KMS-11 (cell line): ENCODE results near the gene UNC5B.

Experiments
- H2AFZ ChIP-seq: fragments of 200-600 bp; sonication (generic); 2 replicates; pipeline ENCODE4 v1.6.1; 2016; ENCODE audit warnings: antibody characterized with exemption, mixed run types, low read depth
- H3K27ac ChIP-seq: fragments of 200-600 bp; sonication (generic); 2 replicates; pipeline ENCODE4 v1.6.1; 2016; ENCODE audit warnings: mild to moderate bottlenecking, mixed run types
- H3K27me3 ChIP-seq: fragments of 200-600 bp; sonication (generic); 2 replicates; pipeline ENCODE4 v1.6.1; 2017; ENCODE audit warnings: mild to moderate bottlenecking, low read depth, mixed run types, moderate library complexity; ENCODE audit not compliant: insufficient read depth
- H3K36me3 ChIP-seq: fragments of 200-600 bp; sonication (generic); 2 replicates; pipeline ENCODE4 v1.6.1; 2017; ENCODE audit warnings: mild to moderate bottlenecking, mixed run types; ENCODE audit not compliant: insufficient read depth
- H3K4me1 ChIP-seq: fragments of 200-600 bp; sonication (generic); 2 replicates; pipeline ENCODE4 v1.6.1; 2016; ENCODE audit warnings: mild to moderate bottlenecking, low read depth, mixed run types; ENCODE audit not compliant: poor library complexity, severe bottlenecking
- H3K4me2 ChIP-seq: fragments of 200-600 bp; sonication (generic); 2 replicates; pipeline ENCODE4 v1.7.0; 2016; ENCODE audit warnings: mild to moderate bottlenecking, mixed run types
- H3K4me3 ChIP-seq: fragments of 200-600 bp; sonication (generic); IDR thresholded peaks from 2 replicates; pipeline ENCODE4 v1.6.1; 2017; ENCODE audit warnings: low read depth, low read length, mixed read lengths; ENCODE audit not compliant: insufficient read depth
- H3K79me2 ChIP-seq: fragments of 200-600 bp; sonication (generic); 2 replicates; pipeline ENCODE4 v1.6.1; 2016; ENCODE audit warnings: low read depth, mixed run types; ENCODE audit not compliant: insufficient read depth
- H3K9ac ChIP-seq: fragments of 200-600 bp; sonication (generic); 2 replicates; pipeline ENCODE4 v1.6.1; 2016; ENCODE audit warnings: mild to moderate bottlenecking, mixed run types
- H4K20me1 ChIP-seq: fragments of 200-600 bp; sonication (generic); 2 replicates; pipeline ENCODE4 v1.6.1; 2016; ENCODE audit warnings: mild to moderate bottlenecking, mixed run types; ENCODE audit not compliant: insufficient read depth
- CTCF ChIP-seq: fragments of 200-600 bp; sonication (generic); conservative IDR thresholded peaks from 2 replicates; pipeline ENCODE4 v1.6.1; 2017; ENCODE audit warnings: low read depth, mild to moderate bottlenecking, antibody characterized with exemption, low read length, moderate library complexity, mixed read lengths

Gene UNC5B

GRCh38 chr10:71236822-71237682 is 24.7 kb downstream of the UNC5B start:
- H3K36me3 ChIP-seq = no peaks in the 10 kb centered on the region
- H3K27me3 ChIP-seq = peaks cover 5% of the 10 kb centered on the region; the same call in 1 of the 2 replicates
- no peaks in the 10 kb centered on the region for H4K20me1 ChIP-seq
- no peak overlapping the region for H3K27ac ChIP-seq
- no peak overlapping the region for H3K4me2 ChIP-seq
- no peaks in the 10 kb centered on the region for H3K4me1 ChIP-seq
- no peak overlapping the region for H3K4me3 ChIP-seq
- no peaks in the 10 kb centered on the region for H3K79me2 ChIP-seq
- no peak for TF ChIP-seq CTCF
- H2AFZ ChIP-seq = no peak overlapping the region
- no peak overlapping the region for H3K9ac ChIP-seq

DNA sequence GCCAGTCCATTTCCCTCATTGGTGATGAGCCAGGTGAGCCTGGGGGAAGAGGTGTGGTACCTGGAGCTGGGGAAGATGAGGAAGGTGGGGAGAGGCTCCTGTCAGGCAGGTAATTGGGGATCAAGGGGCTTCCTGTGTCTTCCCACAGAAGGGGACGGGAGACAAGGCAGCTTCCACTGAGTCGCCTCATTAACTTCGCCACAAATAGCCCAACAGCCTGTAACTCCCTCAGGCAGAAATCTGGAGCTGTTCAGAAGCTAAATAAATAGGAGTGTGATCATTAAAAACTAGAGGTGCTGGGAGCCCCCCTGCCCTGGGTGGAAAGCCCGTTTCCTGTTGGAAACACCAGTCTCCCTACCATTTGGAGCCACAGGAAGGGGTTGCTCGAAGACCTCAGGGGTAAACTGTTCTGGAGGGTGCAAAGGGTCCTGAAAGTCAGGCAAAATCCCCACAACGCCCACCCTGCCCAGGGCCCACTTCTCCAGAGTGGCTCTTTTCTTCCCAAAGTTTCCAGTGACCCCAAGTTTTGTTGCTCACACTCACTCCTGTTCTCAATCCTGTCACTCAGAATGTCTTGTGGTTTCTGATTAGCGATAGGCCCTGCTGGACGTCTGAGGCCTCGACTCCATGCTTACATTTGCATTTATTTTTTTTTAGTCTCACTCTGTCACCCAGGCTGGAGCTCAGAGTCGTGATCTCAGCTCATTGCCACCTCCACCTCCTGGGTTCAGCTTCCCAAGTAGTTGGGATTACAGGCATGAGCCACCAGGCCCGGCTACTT is 25.7 kb downstream of the UNC5B start:
- TF ChIP-seq CTCF = no peak
- H3K4me1 ChIP-seq = no peaks in the 10 kb centered on the region

DNA sequence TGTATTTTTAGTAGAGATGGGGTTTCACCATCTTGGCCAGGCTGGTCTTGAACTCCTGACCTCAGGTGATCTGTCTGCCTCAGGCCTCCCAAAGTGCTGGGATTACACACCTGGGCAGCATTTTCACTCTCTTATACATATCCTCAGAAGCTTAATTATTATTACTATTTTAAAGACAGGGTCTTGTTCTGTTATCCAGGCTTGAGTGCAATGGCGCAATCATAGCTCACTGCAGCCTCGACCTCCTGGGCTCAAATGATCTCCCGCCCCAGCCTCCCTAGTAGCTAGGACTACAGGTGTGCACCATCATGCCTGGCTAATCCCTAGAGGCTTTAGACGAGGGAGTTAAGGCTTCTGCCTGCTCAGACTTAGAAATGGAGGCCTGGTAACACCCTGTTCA is 26.3 kb downstream of the UNC5B start:
- Histone ChIP-seq H2AFZ (no peak overlapping the region), H3K4me1 (no peaks in the 10 kb centered on the region), H3K36me3 (no peaks in the 10 kb centered on the region), H3K27ac (no peak overlapping the region), H3K9ac (no peak overlapping the region), H3K79me2 (no peaks in the 10 kb centered on the region), H3K4me2 (no peak overlapping the region), H4K20me1 (no peaks in the 10 kb centered on the region), H3K4me3 (no peak overlapping the region), H3K27me3 (peaks cover 4% of the 10 kb centered on the region; the same call in 1 of the 2 replicates)
- TF ChIP-seq CTCF = no peak

More for the DNA sequence above, 25.7 kb downstream of the UNC5B start:
- H3K27ac ChIP-seq = no peak overlapping the region
- H2AFZ ChIP-seq = no peak overlapping the region
- H3K4me3 ChIP-seq = no peak overlapping the region
- no peaks in the 10 kb centered on the region for H3K79me2 ChIP-seq
- no peaks in the 10 kb centered on the region for H4K20me1 ChIP-seq
- H3K9ac ChIP-seq = no peak overlapping the region
- no peaks in the 10 kb centered on the region for H3K36me3 ChIP-seq
- no peak overlapping the region for H3K4me2 ChIP-seq
- peaks cover 4% of the 10 kb centered on the region; the same call in 1 of the 2 replicates for H3K27me3 ChIP-seq

DNA sequence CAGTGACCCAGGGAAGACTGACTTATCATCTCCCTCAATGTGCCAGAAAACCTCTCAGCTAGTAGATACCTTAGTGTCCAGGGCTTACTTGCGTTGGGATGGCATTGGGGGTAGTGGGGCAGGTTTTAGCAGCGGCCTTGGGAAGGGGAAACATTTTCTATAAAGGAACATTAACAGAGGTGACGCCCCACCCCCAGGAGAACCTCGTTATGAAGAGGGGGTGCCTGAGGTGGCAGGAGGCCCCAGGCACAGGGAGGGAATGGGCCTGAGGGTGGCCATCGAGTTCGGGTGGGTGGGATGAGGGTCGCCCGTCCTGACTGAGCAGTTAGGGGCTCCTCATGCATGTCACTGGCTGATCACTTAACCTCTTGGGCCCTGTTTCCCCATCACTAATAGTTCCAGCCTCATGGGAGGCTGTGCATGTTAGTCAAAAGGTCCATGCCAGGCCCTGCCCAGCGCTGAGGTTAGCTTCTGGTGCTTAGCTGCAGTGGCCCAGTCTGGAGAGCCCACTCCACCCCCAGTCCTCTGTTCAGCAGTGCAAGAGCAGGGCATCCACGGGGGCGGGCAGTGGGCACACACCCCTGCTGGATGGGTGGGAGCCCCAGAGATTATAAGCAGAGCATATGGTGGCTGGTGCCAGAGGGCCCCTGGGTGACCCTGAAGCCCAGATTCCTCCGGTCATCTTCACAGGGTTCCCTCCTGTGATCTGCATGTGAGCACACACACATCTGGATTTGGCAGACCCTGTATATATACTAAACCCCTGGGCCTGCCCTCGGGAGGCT is 27.0 kb downstream of the UNC5B start:
- Histone ChIP-seq H3K27ac (no peak overlapping the region), H3K4me2 (no peak overlapping the region), H3K36me3 (no peaks in the 10 kb centered on the region), H3K9ac (no peak overlapping the region), H3K4me1 (no peaks in the 10 kb centered on the region), H2AFZ (no peak overlapping the region), H3K79me2 (no peaks in the 10 kb centered on the region), H3K4me3 (no peak overlapping the region), H3K27me3 (peaks cover 3% of the 10 kb centered on the region; the same call in 1 of the 2 replicates), H4K20me1 (no peaks in the 10 kb centered on the region)
- no peak for TF ChIP-seq CTCF
